HG02642 (cell line): ENCODE results near the gene GNAS-AS1.

Source experiments
- ATAC-seq: cut with Tn5 transposase; IDR thresholded peaks from one replicate; pipeline ENCODE4 v1.9.1; 2021; ENCODE audit warnings: mild to moderate bottlenecking; ENCODE audit not compliant: unreplicated experiment, poor library complexity

Gene GNAS-AS1

GRCh38 chr20:58850693-58851174 lies at the start of gene GNAS-AS1:
Gene GNAS-AS1 (minus strand): TSS chr20:58850902.
- peak; percentile 84 for ATAC-seq

- no peak for ATAC-seq
Observed at GRCh38 chr20:58900397-58900796, 49.7 kb upstream of the GNAS-AS1 start.

- ATAC-seq = no peak
Observed at GRCh38 chr20:58899512-58899911, 48.8 kb upstream of the GNAS-AS1 start.

GRCh38 chr20:58898629-58899408 lies 48.1 kb upstream of the GNAS-AS1 start:
- ATAC-seq = no peak

- ATAC-seq = no peak
Observed at GRCh38 chr20:58897488-58897887, 46.8 kb upstream of the GNAS-AS1 start.

- no peak for ATAC-seq
Observed at GRCh38 chr20:58896820-58897219, 46.1 kb upstream of the GNAS-AS1 start.

- ATAC-seq = no peak
Observed at GRCh38 chr20:58895448-58896180, 44.9 kb upstream of the GNAS-AS1 start.

GRCh38 chr20:58894652-58895447 lies 44.1 kb upstream of the GNAS-AS1 start:
- ATAC-seq = no peak

- no peak for ATAC-seq
Observed at GRCh38 chr20:58893355-58894120, 42.8 kb upstream of the GNAS-AS1 start.

- no peak for ATAC-seq
Observed at GRCh38 chr20:58892932-58893224, 42.2 kb upstream of the GNAS-AS1 start.

GRCh38 chr20:58892141-58892931 lies 41.6 kb upstream of the GNAS-AS1 start:
- no peak for ATAC-seq

GRCh38 chr20:58891718-58892140 lies 41.0 kb upstream of the GNAS-AS1 start:
- no peak for ATAC-seq

- peak; percentile 29 for ATAC-seq
Observed at GRCh38 chr20:58891086-58891717, 40.5 kb upstream of the GNAS-AS1 start.

GRCh38 chr20:58890518-58891085 lies 39.9 kb upstream of the GNAS-AS1 start:
- ATAC-seq = peak; percentile 29

GRCh38 chr20:58889798-58890517 lies 39.3 kb upstream of the GNAS-AS1 start:
- no peak for ATAC-seq

- no peak for ATAC-seq
Observed at GRCh38 chr20:58889334-58889760, 38.6 kb upstream of the GNAS-AS1 start.

GRCh38 chr20:58888521-58889333 lies 38.0 kb upstream of the GNAS-AS1 start:
- ATAC-seq = peak; percentile 49
